Trophoblast cell (in vitro differentiated cells and primary cell): ENCODE measurements around the gene SH3GLB2.

Experiments used
- DNase-seq, 2 donors: peaks; one replicate each; pipeline ENCODE4 v3.0.0-alpha.2; 2016
- H2AFZ ChIP-seq: 2 replicates; pipeline ENCODE4 v1.6.1; 2013; ENCODE audit warnings: low read length, moderate library complexity, mild to moderate bottlenecking; ENCODE audit not compliant: insufficient read depth, poor library complexity
- H2AK5ac ChIP-seq: 2 replicates; pipeline ENCODE4 v1.6.1; 2013; ENCODE audit warnings: mild to moderate bottlenecking, low read length
- H2BK120ac ChIP-seq: 2 replicates; pipeline ENCODE4 v1.6.1; 2013; ENCODE audit warnings: low read length, mild to moderate bottlenecking, moderate library complexity; ENCODE audit not compliant: insufficient read depth, poor library complexity
- H2BK12ac ChIP-seq: 2 replicates; pipeline ENCODE4 v1.6.1; 2013; ENCODE audit warnings: mild to moderate bottlenecking, low read length, moderate library complexity
- H2BK5ac ChIP-seq: 2 replicates; pipeline ENCODE4 v1.6.1; 2013; ENCODE audit warnings: low read length, low read depth, moderate library complexity, mild to moderate bottlenecking; ENCODE audit not compliant: poor library complexity
- H3K14ac ChIP-seq: 2 replicates; pipeline ENCODE4 v1.6.1; 2013; ENCODE audit warnings: mild to moderate bottlenecking, low read length
- H3K18ac ChIP-seq: 2 replicates; pipeline ENCODE4 v1.6.1; 2013; ENCODE audit warnings: mild to moderate bottlenecking, low read length
- H3K23ac ChIP-seq: 2 replicates; pipeline ENCODE4 v1.6.1; 2013; ENCODE audit warnings: low read length
- H3K27ac ChIP-seq: 2 replicates; pipeline ENCODE4 v1.5.1; 2013; ENCODE audit warnings: low read depth, mild to moderate bottlenecking, inconsistent platforms, low read length, moderate library complexity
- H3K27me3 ChIP-seq: 2 replicates; pipeline ENCODE4 v1.6.1; 2013; ENCODE audit warnings: inconsistent platforms, mild to moderate bottlenecking, low read length, moderate library complexity; ENCODE audit not compliant: insufficient read depth
- H3K36me3 ChIP-seq, 2 experiments: 1 replicate in 1 of 2; 2 replicates in 1 of 2; pipeline ENCODE4 v1.6.1; 2013; ENCODE audit warnings: low read length in 2 of 2, mild to moderate bottlenecking in 2 of 2, moderate library complexity in 1 of 2; ENCODE audit not compliant: insufficient read depth in 2 of 2, control insufficient read depth in 1 of 2
- H3K4ac ChIP-seq: 2 replicates; pipeline ENCODE4 v1.6.1; 2013; ENCODE audit warnings: low read depth, mild to moderate bottlenecking, low read length, moderate library complexity
- H3K4me1 ChIP-seq, 2 experiments: 1 replicate in 1 of 2; 2 replicates in 1 of 2; pipeline ENCODE4 v1.6.1; 2013; ENCODE audit warnings: low read length in 2 of 2, mild to moderate bottlenecking in 2 of 2, moderate library complexity in 1 of 2; ENCODE audit not compliant: insufficient read depth in 2 of 2, control insufficient read depth in 1 of 2
- H3K4me2 ChIP-seq: 2 replicates; pipeline ENCODE4 v1.6.1; 2013; ENCODE audit warnings: inconsistent platforms, mild to moderate bottlenecking, low read length, moderate library complexity
- H3K4me3 ChIP-seq: 2 replicates; pipeline ENCODE4 v1.5.1; 2013; ENCODE audit warnings: mild to moderate bottlenecking, low read depth, low read length, inconsistent platforms
- H3K79me1 ChIP-seq: one replicate; pipeline ENCODE4 v1.6.1; 2013; ENCODE audit warnings: low read length
- H3K79me2 ChIP-seq: 2 replicates; pipeline ENCODE4 v1.6.1; 2013; ENCODE audit warnings: low read length, mild to moderate bottlenecking; ENCODE audit not compliant: control insufficient read depth, insufficient read depth, poor library complexity
- H3K9ac ChIP-seq: 2 replicates; pipeline ENCODE4 v1.6.1; 2013; ENCODE audit warnings: mild to moderate bottlenecking, low read length
- H3K9me3 ChIP-seq: 2 replicates; pipeline ENCODE4 v1.6.1; 2013; ENCODE audit warnings: low read depth, mild to moderate bottlenecking, control low read depth, inconsistent platforms, low read length; ENCODE audit not compliant: insufficient read depth
- H4K12ac ChIP-seq: 2 replicates; pipeline ENCODE4 v1.6.1; 2013; ENCODE audit warnings: low read depth, mild to moderate bottlenecking, low read length, moderate library complexity
- H4K8ac ChIP-seq: 2 replicates; pipeline ENCODE4 v1.6.1; 2013; ENCODE audit warnings: low read depth, mild to moderate bottlenecking, low read length, moderate library complexity
- H4K91ac ChIP-seq: one replicate; pipeline ENCODE4 v1.6.1; 2013; ENCODE audit warnings: low read depth, mild to moderate bottlenecking, low read length, moderate library complexity
- WGBS: extraction: QIAGEN DNeasy Blood & Tissue Kit; methylation state at CpG from one replicate; pipeline ENCODE4 v1.1.7; 2013; ENCODE audit warnings: missing lambda C conversion rate; ENCODE audit not compliant: insufficient read length, insufficient coverage; ENCODE audit errors: extremely low coverage; 5-methylcytosine and 5-hydroxymethylcytosine counted together

SH3GLB2 gene

GRCh38 chr9:129058965-129059795 is 31.0 kb upstream of the SH3GLB2 start:
- H3K27me3 ChIP-seq = no peaks in the 10 kb centered on the region
- WGBS = no CpG with 5 or more reads among the region's 21 CpGs
- H3K4me1 ChIP-seq = no peaks in the 10 kb centered on the region
- no peak overlapping the region for H3K27ac ChIP-seq
- no peaks in the 10 kb centered on the region for H3K79me2 ChIP-seq
- no peak overlapping the region for H2BK12ac ChIP-seq
- no peak overlapping the region for H2BK5ac ChIP-seq
- no peak overlapping the region for H4K8ac ChIP-seq
- no peak overlapping the region for H3K23ac ChIP-seq
- peaks cover 42 to 44% of the 10 kb centered on the region in 2 experiments for H3K36me3 ChIP-seq
- H3K14ac ChIP-seq = no peak overlapping the region
- no peaks in the 10 kb centered on the region for H3K79me1 ChIP-seq
- H2BK120ac ChIP-seq = no peak overlapping the region
- H3K9me3 ChIP-seq = no peaks in the 10 kb centered on the region
- no peak overlapping the region for H3K4me3 ChIP-seq
- H4K12ac ChIP-seq = no peak overlapping the region
- H3K18ac ChIP-seq = no peak overlapping the region
- no peak overlapping the region for H3K4ac ChIP-seq
- H4K91ac ChIP-seq = no peak overlapping the region
- H2AK5ac ChIP-seq = no peak overlapping the region
- H2AFZ ChIP-seq = no peak overlapping the region
- DNase-seq = no peak
- H3K4me2 ChIP-seq = no peak overlapping the region
- no peak overlapping the region for H3K9ac ChIP-seq

DNA sequence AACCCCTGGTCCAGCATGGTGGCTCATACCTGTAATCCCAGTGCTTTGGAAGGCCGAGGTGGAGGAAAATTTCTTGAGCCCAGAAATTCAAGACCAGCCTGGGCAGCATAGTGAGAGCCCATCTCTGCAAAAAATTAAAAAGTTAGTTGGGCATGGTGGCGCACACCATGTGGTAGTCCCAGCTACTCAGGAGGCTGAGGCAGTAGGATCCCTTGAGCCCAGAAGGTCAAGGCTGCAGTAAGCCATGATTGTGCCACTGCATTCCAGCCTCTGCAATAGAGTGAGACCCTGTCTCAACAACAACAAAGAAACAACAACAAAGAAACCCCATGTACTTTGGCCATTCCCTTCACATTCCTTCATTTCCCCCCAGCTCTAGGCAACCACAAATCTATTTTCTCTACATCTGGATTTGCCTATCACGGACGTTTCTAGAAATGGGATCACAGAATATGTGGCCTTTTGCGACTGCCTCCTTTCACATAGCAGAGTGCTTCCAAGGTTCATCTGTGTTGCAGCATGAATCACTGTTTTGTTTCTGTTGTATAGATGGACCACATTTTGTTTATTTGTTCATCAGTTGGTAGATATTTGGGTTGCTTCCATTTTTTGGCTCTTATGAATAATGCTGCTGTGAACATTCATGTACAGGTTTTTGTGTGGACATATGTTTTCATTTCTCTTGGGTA is 26.2 kb upstream of the SH3GLB2 start:
- H2BK5ac ChIP-seq = no peak overlapping the region
- H3K14ac ChIP-seq = no peak overlapping the region
- no peak overlapping the region for H3K4me2 ChIP-seq
- H2BK12ac ChIP-seq = no peak overlapping the region
- H3K27ac ChIP-seq = no peak overlapping the region
- H3K9ac ChIP-seq = no peak overlapping the region
- DNase-seq = no peak
- H3K4me3 ChIP-seq = no peak overlapping the region
- no peaks in the 10 kb centered on the region for H3K79me1 ChIP-seq
- no peaks in the 10 kb centered on the region for H3K4me1 ChIP-seq
- H3K9me3 ChIP-seq = no peaks in the 10 kb centered on the region
- peaks cover 21 to 24% of the 10 kb centered on the region in 2 experiments for H3K36me3 ChIP-seq
- H3K18ac ChIP-seq = no peak overlapping the region
- WGBS = no CpG with 5 or more reads among the region's 5 CpGs
- H2AFZ ChIP-seq = no peak overlapping the region
- no peak overlapping the region for H2BK120ac ChIP-seq
- no peak overlapping the region for H4K8ac ChIP-seq
- H3K4ac ChIP-seq = no peak overlapping the region
- H3K79me2 ChIP-seq = no peaks in the 10 kb centered on the region
- no peaks in the 10 kb centered on the region for H3K27me3 ChIP-seq
- no peak overlapping the region for H3K23ac ChIP-seq
- H2AK5ac ChIP-seq = no peak overlapping the region
- H4K12ac ChIP-seq = no peak overlapping the region
- no peak overlapping the region for H4K91ac ChIP-seq

GRCh38 chr9:129053020-129053419 is 24.9 kb upstream of the SH3GLB2 start:
- H3K4ac ChIP-seq = no peak overlapping the region
- no peak overlapping the region for H3K23ac ChIP-seq
- H3K4me2 ChIP-seq = no peak overlapping the region
- H3K4me1 ChIP-seq = no peaks in the 10 kb centered on the region
- H3K4me3 ChIP-seq = no peak overlapping the region
- H4K91ac ChIP-seq = no peak overlapping the region
- H3K27me3 ChIP-seq = no peaks in the 10 kb centered on the region
- no peaks in the 10 kb centered on the region for H3K79me1 ChIP-seq
- H3K18ac ChIP-seq = no peak overlapping the region
- no peaks in the 10 kb centered on the region for H3K9me3 ChIP-seq
- no peak overlapping the region for H2BK120ac ChIP-seq
- H4K12ac ChIP-seq = no peak overlapping the region
- no peak overlapping the region for H2BK5ac ChIP-seq
- DNase-seq = no peak
- no CpG with 5 or more reads among the region's 6 CpGs for WGBS
- H3K14ac ChIP-seq = no peak overlapping the region
- H2AK5ac ChIP-seq = no peak overlapping the region
- H2AFZ ChIP-seq = no peak overlapping the region
- no peak overlapping the region for H2BK12ac ChIP-seq
- H3K9ac ChIP-seq = no peak overlapping the region
- H3K36me3 ChIP-seq = peaks cover 29 to 33% of the 10 kb centered on the region in 2 experiments
- no peaks in the 10 kb centered on the region for H3K79me2 ChIP-seq
- H4K8ac ChIP-seq = no peak overlapping the region
- no peak overlapping the region for H3K27ac ChIP-seq

- H3K27me3 ChIP-seq = no peaks in the 10 kb centered on the region
- H3K4me1 ChIP-seq = no peaks in the 10 kb centered on the region
- H3K79me1 ChIP-seq = no peaks in the 10 kb centered on the region
- no peak overlapping the region for H2AK5ac ChIP-seq
- H3K36me3 ChIP-seq = peaks cover 30 to 36% of the 10 kb centered on the region in 2 experiments
- no peaks in the 10 kb centered on the region for H3K9me3 ChIP-seq
- no peak overlapping the region for H2BK12ac ChIP-seq
- no CpG with 5 or more reads among the region's 8 CpGs for WGBS
- H4K8ac ChIP-seq = no peak overlapping the region
- no peak overlapping the region for H3K23ac ChIP-seq
- no peak overlapping the region for H2AFZ ChIP-seq
- no peak overlapping the region for H3K4ac ChIP-seq
- H3K79me2 ChIP-seq = no peaks in the 10 kb centered on the region
- no peak overlapping the region for H4K12ac ChIP-seq
- H3K4me3 ChIP-seq = no peak overlapping the region
- no peak overlapping the region for H4K91ac ChIP-seq
- no peak overlapping the region for H3K18ac ChIP-seq
- H3K14ac ChIP-seq = no peak overlapping the region
- peak; percentile 24 to 53 for DNase-seq
- H3K4me2 ChIP-seq = no peak overlapping the region
- no peak overlapping the region for H3K9ac ChIP-seq
- H2BK5ac ChIP-seq = no peak overlapping the region
- H2BK120ac ChIP-seq = no peak overlapping the region
- H3K27ac ChIP-seq = no peak overlapping the region
Observed at GRCh38 chr9:129052592-129052991, 24.5 kb upstream of the SH3GLB2 start.
